ENCODE measurements around the gene EGLN2.

- TF ChIP-seq, protein P1, sequence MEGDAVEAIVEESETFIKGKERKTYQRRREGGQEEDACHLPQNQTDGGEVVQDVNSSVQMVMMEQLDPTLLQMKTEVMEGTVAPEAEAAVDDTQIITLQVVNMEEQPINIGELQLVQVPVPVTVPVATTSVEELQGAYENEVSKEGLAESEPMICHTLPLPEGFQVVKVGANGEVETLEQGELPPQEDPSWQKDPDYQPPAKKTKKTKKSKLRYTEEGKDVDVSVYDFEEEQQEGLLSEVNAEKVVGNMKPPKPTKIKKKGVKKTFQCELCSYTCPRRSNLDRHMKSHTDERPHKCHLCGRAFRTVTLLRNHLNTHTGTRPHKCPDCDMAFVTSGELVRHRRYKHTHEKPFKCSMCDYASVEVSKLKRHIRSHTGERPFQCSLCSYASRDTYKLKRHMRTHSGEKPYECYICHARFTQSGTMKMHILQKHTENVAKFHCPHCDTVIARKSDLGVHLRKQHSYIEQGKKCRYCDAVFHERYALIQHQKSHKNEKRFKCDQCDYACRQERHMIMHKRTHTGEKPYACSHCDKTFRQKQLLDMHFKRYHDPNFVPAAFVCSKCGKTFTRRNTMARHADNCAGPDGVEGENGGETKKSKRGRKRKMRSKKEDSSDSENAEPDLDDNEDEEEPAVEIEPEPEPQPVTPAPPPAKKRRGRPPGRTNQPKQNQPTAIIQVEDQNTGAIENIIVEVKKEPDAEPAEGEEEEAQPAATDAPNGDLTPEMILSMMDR (optimal IDR thresholded peaks at IDR 0.05 in 1 of 3, IDR thresholded peaks at IDR 0.05 in 1 of 3, conservative IDR thresholded peaks at IDR 0.05 in 1 of 3; ENCODE audit: extremely low read depth in 1 of 3, insufficient read depth in 2 of 3, low read length in 3 of 3): peak; percentile 31 to 49 (median 47)
- no peak for TF ChIP-seq EZH2 (IDR thresholded peaks at IDR 0.05; ENCODE audit: low read length)
Measured at GRCh38 chr19:40807147-40808020, 8.4 kb downstream of the EGLN2 start.

All from keratinocyte (primary cell).